ENCODE data around the gene JCAD.

GRCh38 chr10:29993319-29993915, 66.0 kb downstream of the JCAD start:
- TF ChIP-seq CTCF (IDR thresholded peaks at IDR 0.05) (no peak), POLR2A (IDR thresholded peaks at IDR 0.05) (no peak), EP300 (IDR thresholded peaks at IDR 0.05) (no peak)

Measured in ovary (tissue), 3 donors.